H1 (cell line): Measurements from ENCODE around the gene PINLYP. TPM values are rescaled to one million over a fixed set of nuclear protein-coding genes. Genes with fewer than 3 reads are reported as not detected.

Source experiments
- ATF3 ChIP-seq: IDR thresholded peaks from 2 replicates; pipeline ENCODE4 v1.6.1; 2011; ENCODE audit warnings: low read depth, mild to moderate bottlenecking, low read length; ENCODE audit not compliant: insufficient read depth
- KDM1A ChIP-seq: fragments of 200-600, 300-600 bp; sonication (generic); IDR thresholded peaks from 2 replicates; pipeline ENCODE4 v1.7.1; 2016; ENCODE audit warnings: mild to moderate bottlenecking, low read length, borderline replicate concordance
- polyA plus RNA-seq, 7 experiments: library from polyadenylated mRNA; depleted of rRNA in 3 of 7; stranded (reverse) in 5 of 7; unstranded in 2 of 7; fragments of >200 nt in 5 of 7; fragments of 200-250 nt in 2 of 7; gene quantifications; 1 replicate in 5 of 7; 2 replicates in 1 of 7; 4 replicates in 1 of 7; pipeline versions ENCODE4 v1.2.1 to v1.2.3, GENCODE V29; 2011 to 2013; ENCODE audit warnings: missing spikeins in 2 of 7, mixed read lengths in 2 of 7
- total RNA-seq: library from RNA; stranded (reverse); fragmentation: NEBNext Ultra II Directional; extraction: Animal tissue kit (Norgen Biotek cat#: 25700); gene quantifications from 2 replicates; pipeline ENCODE4 v1.2.1, GENCODE V29; 2021

PINLYP gene
- total and polyA plus RNA-seq, 2 of the 8 experiments (the other 6 are each of a cell fraction or from before 2014, with no cell fraction given) = 7.5 to 31.3 TPM

- TF ChIP-seq KDM1A (no peak), ATF3 (no peak)
Measured at GRCh38 chr19:43541920-43542650, 33.5 kb upstream of the PINLYP start (continued).
